SK-N-SH (cell line): ENCODE measurements around the gene ASPSCR1. TPM values are rescaled to one million over a fixed set of nuclear protein-coding genes. Genes with fewer than 3 reads are reported as not detected.

Experiments used
- CTCF ChIA-PET: fragments of 300-600, 350-600 bp; formaldehyde crosslinking; extraction: SDS; loops from one replicate; lab custom pipeline; 2021; lab: Yijun Ruan, JAX
- POLR2A ChIA-PET: fragments of 350-600 bp; sonication (Branson Sonifier 250); formaldehyde crosslinking; extraction: SDS; loops from one replicate; lab custom pipeline; 2020; ENCODE audit warnings: antibody characterized with exemption, inconsistent platforms; lab: Yijun Ruan, JAX
- DNase-seq: peaks from one replicate; pipeline ENCODE4 v3.0.0; 2012
- H2AFZ ChIP-seq: fragments of 200-600 bp; sonication (generic); 2 replicates; pipeline ENCODE4 v1.8.1; 2016; ENCODE audit warnings: antibody characterized with exemption, mild to moderate bottlenecking, low read depth
- H3F3A ChIP-seq: fragments of 200-600 bp; sonication (generic); replicated peaks from 2 replicates; pipeline ENCODE3; 2016; ENCODE audit warnings: antibody characterized with exemption, mild to moderate bottlenecking; ENCODE audit not compliant: insufficient read depth
- H3K27ac ChIP-seq, 2 experiments: fragments of 200-500 bp in 1 of 2; fragments of 200-600 bp in 1 of 2; sonication (Bioruptor generic) in 1 of 2; sonication (generic), shearing (Covaris generic) in 1 of 2; 2 replicates each; pipeline versions ENCODE4 v1.5.1 to v1.6.1; 2014 to 2016; ENCODE audit warnings: low read depth in 2 of 2, inconsistent platforms in 1 of 2, low read length in 1 of 2, mild to moderate bottlenecking in 1 of 2, mixed read lengths in 1 of 2
- H3K27me3 ChIP-seq: fragments of 200-600 bp; sonication (generic), shearing (Covaris generic); 2 replicates; pipeline ENCODE4 v1.6.1; 2016; ENCODE audit warnings: mixed run types; ENCODE audit not compliant: insufficient read depth
- H3K36me3 ChIP-seq, 2 experiments: fragments of 200-500 bp in 1 of 2; fragments of 200-600 bp in 1 of 2; sonication (Bioruptor generic) in 1 of 2; sonication (generic) in 1 of 2; replicated peaks in 1 of 2; 2 replicates each; pipeline versions ENCODE3 to v1.5.1; 2014 to 2016; ENCODE audit warnings: low read length in 1 of 2, mild to moderate bottlenecking in 1 of 2; ENCODE audit not compliant: insufficient read depth in 2 of 2, control insufficient read depth in 1 of 2
- H3K4me1 ChIP-seq, 2 experiments: fragments of 200-500 bp in 1 of 2; fragments of 200-600 bp in 1 of 2; sonication (Bioruptor generic) in 1 of 2; sonication (generic), shearing (Covaris generic) in 1 of 2; 2 replicates each; pipeline versions ENCODE4 v1.5.1 to v1.6.1; 2014 to 2016; ENCODE audit warnings: low read depth in 1 of 2, low read length in 1 of 2, mixed run types in 1 of 2; ENCODE audit not compliant: insufficient read depth in 2 of 2, control insufficient read depth in 1 of 2
- H3K4me2 ChIP-seq: fragments of 200-600 bp; sonication (generic), shearing (Covaris generic); 2 replicates; pipeline ENCODE4 v1.6.1; 2017; ENCODE audit warnings: mixed run types
- H3K4me3 ChIP-seq, 2 experiments: fragments of 200-500 bp in 1 of 2; fragments of 200-600 bp in 1 of 2; sonication (Bioruptor generic) in 1 of 2; sonication (generic), shearing (Covaris generic) in 1 of 2; 2 replicates each; pipeline versions ENCODE4 v1.5.1 to v1.8.1; 2014 to 2016; ENCODE audit warnings: low read depth in 2 of 2, inconsistent platforms in 1 of 2, low read length in 1 of 2, mild to moderate bottlenecking in 1 of 2, mixed read lengths in 1 of 2, moderate library complexity in 1 of 2
- H3K79me2 ChIP-seq: fragments of 200-600 bp; sonication (generic); 2 replicates; pipeline ENCODE4 v1.8.1; 2017; ENCODE audit warnings: mild to moderate bottlenecking; ENCODE audit not compliant: insufficient read depth
- H3K9ac ChIP-seq: fragments of 200-600 bp; sonication (generic); 2 replicates; pipeline ENCODE4 v1.6.1; 2017; ENCODE audit warnings: mixed run types
- H3K9me2 ChIP-seq: fragments of 200-600 bp; sonication (generic); 2 replicates; pipeline ENCODE4 v1.6.1; 2017; ENCODE audit warnings: mixed run types
- H3K9me3 ChIP-seq: fragments of 200-600 bp; sonication (generic); 2 replicates; pipeline ENCODE4 v1.6.1; 2017; ENCODE audit warnings: mixed run types, mild to moderate bottlenecking, moderate library complexity
- H4K20me1 ChIP-seq: fragments of 200-600 bp; sonication (generic); 2 replicates; pipeline ENCODE4 v1.6.1; 2017; ENCODE audit warnings: mild to moderate bottlenecking, mixed run types; ENCODE audit not compliant: insufficient read depth
- ELF1 ChIP-seq: IDR thresholded peaks from 2 replicates; pipeline ENCODE4 v1.4.0; 2012
- EZH2phosphoT487 ChIP-seq: fragments of 200-600 bp; sonication (generic); IDR thresholded peaks from 2 replicates; pipeline ENCODE4 v1.6.1; 2017; ENCODE audit warnings: low read depth, mixed run types, mild to moderate bottlenecking, antibody characterized with exemption, moderate library complexity, borderline replicate concordance
- FOSL2 ChIP-seq: IDR thresholded peaks from 2 replicates; pipeline ENCODE4 v1.4.0; 2012; ENCODE audit warnings: low read depth, mild to moderate bottlenecking, moderate library complexity, borderline replicate concordance
- GATA2 ChIP-seq: sonication (generic); formaldehyde crosslinking; IDR thresholded peaks from 2 replicates; pipeline ENCODE4 v1.5.0; 2020; ENCODE audit warnings: mild to moderate bottlenecking, missing genetic modification reagents
- MEF2A ChIP-seq: IDR thresholded peaks from 2 replicates; pipeline ENCODE4 v1.4.0; 2012; ENCODE audit warnings: low read depth, borderline replicate concordance
- NFIC ChIP-seq: IDR thresholded peaks from 2 replicates; pipeline ENCODE4 v1.4.0; 2012; ENCODE audit warnings: borderline replicate concordance
- POLR2AphosphoS5 ChIP-seq: IDR thresholded peaks from 2 replicates; pipeline ENCODE4 v1.6.1; 2012; ENCODE audit warnings: low read depth, low read length
- RAD21 ChIP-seq: IDR thresholded peaks from 2 replicates; pipeline ENCODE4 v1.6.1; 2012; ENCODE audit warnings: mild to moderate bottlenecking, low read length
- RCOR1 ChIP-seq: fragments of 150-350 bp; IDR thresholded peaks from 2 replicates; pipeline ENCODE4 v1.6.1; 2017; ENCODE audit warnings: antibody characterized with exemption, low read length
- RFX5 ChIP-seq: IDR thresholded peaks from 2 replicates; pipeline ENCODE4 v1.6.1; 2012; ENCODE audit warnings: mild to moderate bottlenecking, improper control_type of control experiment, low read length
- RXRA ChIP-seq: IDR thresholded peaks from 2 replicates; pipeline ENCODE4 v1.4.0; 2012; ENCODE audit warnings: low read depth, mild to moderate bottlenecking, borderline replicate concordance
- USF2 ChIP-seq: fragments of 150-350 bp; IDR thresholded peaks from 2 replicates; pipeline ENCODE4 v1.6.1; 2017; ENCODE audit warnings: antibody characterized with exemption, low read length, low read depth, borderline replicate concordance
- YY1 ChIP-seq: IDR thresholded peaks from 2 replicates; pipeline ENCODE4 v1.4.0; 2012; ENCODE audit warnings: low read depth, mild to moderate bottlenecking
- WGBS: methylation state at CpG from one replicate; pipeline ENCODE4 v1.1.6; 2017; ENCODE audit warnings: low lambda C conversion rate; 5-methylcytosine and 5-hydroxymethylcytosine counted together
- polyA plus RNA-seq, 3 experiments: library from polyadenylated mRNA; depleted of rRNA; stranded (reverse); fragments of >200 nt; gene quantifications; 2 replicates each; pipeline ENCODE4 v1.2.3, GENCODE V29; 2012

ASPSCR1 gene
- polyA plus RNA-seq, 1 of the 3 experiments (the other 2 are of a cell fraction), result 36.2 TPM

GRCh38 chr17:81994593-81995462, 17.4 kb downstream of the ASPSCR1 start:
- H3K9me2 ChIP-seq, result no peaks in the 10 kb centered on the region
- POLR2A ChIA-PET, result no interaction called here
- H3K4me1 ChIP-seq, result peaks cover 0 to 25% of the 10 kb centered on the region in 2 experiments; a peak in 1 of 4 replicates
- H3K4me2 ChIP-seq, result no peak overlapping the region
- no peak for TF ChIP-seq YY1
- TF ChIP-seq RXRA, result no peak
- TF ChIP-seq RCOR1, result no peak
- no peak for TF ChIP-seq ELF1
- TF ChIP-seq MEF2A, result no peak
- no peak for TF ChIP-seq FOSL2
- no peak for TF ChIP-seq GATA2 (CRISPR knock-in tag)
- no peak for TF ChIP-seq RFX5
- TF ChIP-seq POLR2AphosphoS5, result no peak
- no peak for TF ChIP-seq NFIC
- no peak for TF ChIP-seq RAD21
- TF ChIP-seq, all 33 proteins: peak for 0
- Histone ChIP-seq H3F3A (no peaks in the 10 kb centered on the region), H3K27ac (no peak overlapping the region), H3K36me3 (peaks cover 0 to 11% of the 10 kb centered on the region in 2 experiments), H3K4me3 (no peak overlapping the region), H3K79me2 (peaks cover 12% of the 10 kb centered on the region; the same call in 1 of the 2 replicates), H4K20me1 (no peaks in the 10 kb centered on the region), H2AFZ (no peak overlapping the region), H3K9me3 (no peaks in the 10 kb centered on the region), H3K27me3 (no peaks in the 10 kb centered on the region), H3K9ac (no peak overlapping the region)
- DNase-seq, result no peak
- CTCF ChIA-PET, result interaction anchor here (1.3 to 6.3 kb wide), 4 partner anchors 10 to 35 kb away, joined by 3 to 56 read pairs (median 24); partner anchors contain the start of genes CENPX and NOTUM
- WGBS, result 95% methylated on average over 39 of the region's 39 CpGs

DNA sequence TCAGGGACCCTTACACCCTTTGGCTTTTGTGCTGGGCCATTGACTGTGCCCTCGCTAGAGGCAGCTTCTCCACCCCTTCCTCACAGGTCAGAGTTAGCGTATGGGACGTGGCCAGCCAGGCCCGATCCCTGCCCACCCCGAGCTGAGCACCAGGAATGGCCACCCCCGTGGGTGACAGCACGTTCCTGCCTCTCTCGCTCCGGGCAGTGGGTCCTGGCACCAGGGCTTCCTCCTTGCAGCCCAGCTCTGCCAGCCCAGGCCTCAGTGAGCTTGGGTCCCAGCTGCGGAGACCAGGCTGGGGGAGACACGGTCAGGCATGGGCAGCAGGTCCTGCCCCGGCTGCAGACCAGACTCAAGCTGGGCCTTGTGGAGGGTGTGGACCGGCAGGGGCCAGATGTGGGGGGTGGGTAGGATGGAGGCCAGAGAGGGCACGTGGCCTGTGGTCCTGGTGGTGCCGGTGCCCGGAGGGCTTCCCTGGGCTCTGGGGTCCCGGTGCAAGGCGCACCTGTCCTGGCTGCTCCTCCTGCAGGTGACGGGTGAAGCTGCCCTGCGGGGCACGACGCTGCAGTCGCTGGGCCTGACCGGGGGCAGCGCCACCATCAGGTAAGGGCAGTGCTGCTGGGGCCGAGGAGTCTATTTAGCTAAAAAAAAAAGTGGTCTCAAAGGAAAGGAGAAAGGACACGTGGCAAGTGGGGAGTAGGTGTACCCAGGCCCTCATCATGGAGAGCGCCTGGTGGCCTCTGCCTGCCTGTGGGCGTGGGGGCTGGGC, 18.2 kb downstream of the ASPSCR1 start:
- no peaks in the 10 kb centered on the region for H3F3A ChIP-seq
- peaks cover 0 to 11% of the 10 kb centered on the region in 2 experiments for H3K36me3 ChIP-seq
- WGBS, result 93% methylated on average over 29 of the region's 29 CpGs
- H3K4me2 ChIP-seq, result no peak overlapping the region
- H3K79me2 ChIP-seq, result peaks cover 11% of the 10 kb centered on the region
- no peaks in the 10 kb centered on the region for H3K9me3 ChIP-seq
- ChIA-PET POLR2A (no interaction called here), CTCF (interaction anchor here (1.3 to 6.3 kb wide), 4 partner anchors 9 to 35 kb away, joined by 3 to 56 read pairs (median 24); partner anchors contain the start of genes CENPX and NOTUM)
- H2AFZ ChIP-seq, result no peak overlapping the region
- TF ChIP-seq RXRA (no peak), USF2 (no peak), EZH2phosphoT487 (no peak), ELF1 (no peak)
- peaks cover 0 to 23% of the 10 kb centered on the region in 2 experiments; a peak in 1 of 4 replicates for H3K4me1 ChIP-seq
- no peaks in the 10 kb centered on the region for H3K9me2 ChIP-seq
- no peak overlapping the region for H3K4me3 ChIP-seq
- H3K9ac ChIP-seq, result no peak overlapping the region
- H3K27me3 ChIP-seq, result no peaks in the 10 kb centered on the region
- no peaks in the 10 kb centered on the region for H4K20me1 ChIP-seq
- no peak for DNase-seq
- no peak overlapping the region for H3K27ac ChIP-seq
